ENCODE measurements around the gene RIMBP2.

DNA sequence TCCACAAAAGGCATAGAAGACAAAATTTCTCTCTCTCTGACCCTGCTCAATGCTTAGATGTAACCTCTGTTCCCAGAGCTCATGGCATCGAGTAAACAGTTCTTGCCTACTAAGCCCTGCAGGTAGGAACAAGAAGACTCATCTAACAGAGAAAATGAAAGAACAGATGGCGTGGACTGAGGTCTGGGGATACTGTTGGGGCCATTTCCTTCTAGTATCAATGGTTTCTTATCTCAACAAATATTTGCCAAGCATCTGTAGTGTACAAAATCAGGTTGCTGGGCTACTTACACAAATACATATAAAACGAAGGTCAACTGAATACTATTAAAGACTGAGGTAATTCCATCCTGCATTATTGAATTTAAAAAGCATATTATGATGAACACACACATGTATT, 93.3 kb downstream of the RIMBP2 start:
- no peak for TF ChIP-seq CTCF (IDR thresholded peaks at IDR 0.05; ENCODE audit: borderline replicate concordance, extremely low read depth, low read length, poor library complexity, severe bottlenecking)
- TF ChIP-seq EZH2 (IDR thresholded peaks at IDR 0.05; ENCODE audit: borderline replicate concordance, low read depth, low read length, severe bottlenecking) = no peak
